Thoracic aorta (tissue), 2 donors: ENCODE results near the gene NKX1-1. TPM values are rescaled to one million over a fixed set of nuclear protein-coding genes. Genes with fewer than 3 reads are reported as not detected.

ENCODE experiments used
- ATAC-seq: fragments of 150-250 bp; one replicate; pipeline ENCODE4 v1.8.0; 2017; ENCODE audit warnings: low read depth; ENCODE audit not compliant: insufficient number of reproducible peaks, low FRiP score
- DNase-seq: peaks from one replicate; pipeline ENCODE4 v3.0.0-alpha.2; 2020; ENCODE audit warnings: low spot score
- H3K27ac ChIP-seq, 2 donors: fragments of 200-600 bp; sonication (generic); 1 replicate in 1 of 2; 2 replicates in 1 of 2; pipeline ENCODE4 v1.5.1; 2016; ENCODE audit warnings: mild to moderate bottlenecking in 2 of 2, moderate library complexity in 2 of 2
- H3K27me3 ChIP-seq: fragments of 200-600 bp; sonication (generic); replicated peaks from 2 replicates; pipeline ENCODE4 v1.6.0; 2016; ENCODE audit warnings: mild to moderate bottlenecking; ENCODE audit not compliant: insufficient read depth
- H3K36me3 ChIP-seq: fragments of 200-600 bp; sonication (generic); one replicate; pipeline ENCODE4 v1.5.1; 2016
- H3K4me1 ChIP-seq, 2 donors: fragments of 200-600 bp; sonication (generic); 1 replicate in 1 of 2; 2 replicates in 1 of 2; pipeline versions ENCODE4 v1.5.1 to v1.6.0; 2016; ENCODE audit warnings: low read depth in 2 of 2, mild to moderate bottlenecking in 1 of 2; ENCODE audit not compliant: control insufficient read depth in 1 of 2
- H3K4me3 ChIP-seq: fragments of 200-600 bp; sonication (generic); 2 replicates; pipeline ENCODE4 v1.5.1; 2016; ENCODE audit warnings: mild to moderate bottlenecking
- H3K9me3 ChIP-seq: fragments of 200-600 bp; sonication (generic); 2 replicates; pipeline ENCODE4 v1.5.1; 2016
- CTCF ChIP-seq: fragments of 200-600 bp; sonication (generic); IDR thresholded peaks from one replicate; pipeline ENCODE4 v1.5.1; 2019; ENCODE audit warnings: antibody characterized with exemption
- total RNA-seq, 2 donors: library from RNA; depleted of rRNA; stranded (reverse); fragments of >200 nt; gene quantifications; one replicate each; pipeline versions ENCODE4 v1.1.0 to v1.2.3, GENCODE V29; 2016

The NKX1-1 gene
- total RNA-seq, 2 donors from 2014 or later = not detected

- Histone ChIP-seq H3K27ac (no peak overlapping the region), H3K9me3 (no peaks in the 10 kb centered on the region), H3K4me3 (no peak overlapping the region), H3K4me1 (no peaks in the 10 kb centered on the region), H3K36me3 (peaks cover 17% of the 10 kb centered on the region), H3K27me3 (no peaks in the 10 kb centered on the region)
- TF ChIP-seq CTCF = no peak
- ATAC-seq (no peak), DNase-seq (no peak)
These were observed 34.8 kb downstream of the NKX1-1 start for GRCh38 chr4:1371176-1372165.

GRCh38 chr4:1370321-1371124 is 35.7 kb downstream of the NKX1-1 start:
- DNase-seq (no peak), ATAC-seq (no peak)
- no peaks in the 10 kb centered on the region for H3K4me1 ChIP-seq
- no peak overlapping the region for H3K27ac ChIP-seq
- H3K36me3 ChIP-seq = peaks cover 11% of the 10 kb centered on the region
- no peaks in the 10 kb centered on the region for H3K9me3 ChIP-seq
- no peak for TF ChIP-seq CTCF
- no peak overlapping the region for H3K4me3 ChIP-seq
- no peaks in the 10 kb centered on the region for H3K27me3 ChIP-seq

GRCh38 chr4:1369479-1370079 is 36.7 kb downstream of the NKX1-1 start:
- Histone ChIP-seq H3K27ac (no peak overlapping the region), H3K9me3 (no peaks in the 10 kb centered on the region), H3K27me3 (no peaks in the 10 kb centered on the region), H3K4me3 (no peak overlapping the region), H3K4me1 (no peaks in the 10 kb centered on the region), H3K36me3 (peaks cover 11% of the 10 kb centered on the region)
- no peak for TF ChIP-seq CTCF
- DNase-seq (no peak), ATAC-seq (no peak)

GRCh38 chr4:1369091-1369450 is 37.2 kb downstream of the NKX1-1 start:
- H3K27ac ChIP-seq = no peak overlapping the region
- no peak for TF ChIP-seq CTCF
- peaks cover 11% of the 10 kb centered on the region for H3K36me3 ChIP-seq
- ATAC-seq = no peak
- no peaks in the 10 kb centered on the region for H3K4me1 ChIP-seq
- H3K4me3 ChIP-seq = no peak overlapping the region
- no peak for DNase-seq
- H3K9me3 ChIP-seq = no peaks in the 10 kb centered on the region
- H3K27me3 ChIP-seq = no peaks in the 10 kb centered on the region
